22Rv1 (cell line): ENCODE results near the gene TST.

ENCODE experiments used
- ZFX ChIP-seq: fragments of 450-650 bp; IDR thresholded peaks from 2 replicates; pipeline ENCODE4 v1.6.1; 2017; ENCODE audit warnings: antibody characterized with exemption, borderline replicate concordance
- TF ChIP-seq, protein P1 (sequence below): fragments of 450-650 bp; IDR thresholded peaks from 2 replicates; pipeline ENCODE4 v1.5.1; 2017; ENCODE audit warnings: mild to moderate bottlenecking

GRCh38 chr22:37032535-37033460 is 13.6 kb upstream of the TST start:
- TF ChIP-seq, protein P1, sequence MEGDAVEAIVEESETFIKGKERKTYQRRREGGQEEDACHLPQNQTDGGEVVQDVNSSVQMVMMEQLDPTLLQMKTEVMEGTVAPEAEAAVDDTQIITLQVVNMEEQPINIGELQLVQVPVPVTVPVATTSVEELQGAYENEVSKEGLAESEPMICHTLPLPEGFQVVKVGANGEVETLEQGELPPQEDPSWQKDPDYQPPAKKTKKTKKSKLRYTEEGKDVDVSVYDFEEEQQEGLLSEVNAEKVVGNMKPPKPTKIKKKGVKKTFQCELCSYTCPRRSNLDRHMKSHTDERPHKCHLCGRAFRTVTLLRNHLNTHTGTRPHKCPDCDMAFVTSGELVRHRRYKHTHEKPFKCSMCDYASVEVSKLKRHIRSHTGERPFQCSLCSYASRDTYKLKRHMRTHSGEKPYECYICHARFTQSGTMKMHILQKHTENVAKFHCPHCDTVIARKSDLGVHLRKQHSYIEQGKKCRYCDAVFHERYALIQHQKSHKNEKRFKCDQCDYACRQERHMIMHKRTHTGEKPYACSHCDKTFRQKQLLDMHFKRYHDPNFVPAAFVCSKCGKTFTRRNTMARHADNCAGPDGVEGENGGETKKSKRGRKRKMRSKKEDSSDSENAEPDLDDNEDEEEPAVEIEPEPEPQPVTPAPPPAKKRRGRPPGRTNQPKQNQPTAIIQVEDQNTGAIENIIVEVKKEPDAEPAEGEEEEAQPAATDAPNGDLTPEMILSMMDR: no peak
- no peak for TF ChIP-seq ZFX
